Pancreas (tissue), 10 donors: ENCODE data around the gene NEMP2. TPM values are rescaled to one million over a fixed set of nuclear protein-coding genes. Genes with fewer than 3 reads are reported as not detected.

Experiments
- ATAC-seq, 4 donors: fragments of 200-7000 bp; cut with Tn5 transposase; one replicate each; pipeline versions ENCODE4 v1.8.0 to v1.9.1; 2020; ENCODE audit warnings: mild to moderate bottlenecking in 4 of 4, moderate library complexity in 4 of 4
- DNase-seq, 6 donors: peaks; one replicate each; pipeline ENCODE4 v3.0.0-alpha.2; 2020
- FAIRE-seq: peaks from 2 replicates; lab custom pipeline; 2012; peaks lifted over from hg19 to GRCh38; lab: Jason Lieb, UNC
- H3K27ac ChIP-seq, 4 donors: fragments of 200-600 bp; sonication (generic); 1 replicate in 3 of 4; 2 replicates in 1 of 4; pipeline versions ENCODE4 v1.5.0 to v1.8.0; 2020
- H3K27me3 ChIP-seq, 4 donors: fragments of 200-600 bp; one replicate each; pipeline ENCODE4 v1.8.0; 2021
- H3K36me3 ChIP-seq, 3 donors: fragments of 200-600 bp; sonication (generic) in 1 of 3; one replicate each; pipeline versions ENCODE4 v1.5.0 to v1.8.0; 2020 to 2021
- H3K4me1 ChIP-seq, 3 donors: fragments of 200-600 bp; one replicate each; pipeline ENCODE4 v1.8.0; 2021
- H3K4me3 ChIP-seq, 4 donors: fragments of 200-600 bp; sonication (generic) in 2 of 4; one replicate each; pipeline versions ENCODE4 v1.5.0 to v1.8.0; 2020 to 2021
- H3K9me3 ChIP-seq, 4 donors: fragments of 200-600 bp; one replicate each; pipeline ENCODE4 v1.8.0; 2021
- WGBS, 2 donors: extraction: QIAGEN DNeasy Blood & Tissue Kit; methylation state at CpG; one replicate each; pipeline ENCODE4 v1.1.7; 2013; 5-methylcytosine and 5-hydroxymethylcytosine counted together
- intact Hi-C, 3 donors: fragments of 100-400 bp; cut with DNase I; formaldehyde crosslinking; loops; one replicate each; pipeline versions ENCODE4 v1.11.1 to v1.14.2; 2022
- polyA plus RNA-seq, 2 donors: library from polyadenylated mRNA; stranded (reverse); fragments of 200-250 nt; gene quantifications; one replicate each; pipeline ENCODE4 v1.2.3, GENCODE V29; 2013
- total RNA-seq, 6 donors: library from RNA; stranded (reverse); fragmentation: NEBNext Ultra II Directional in 4 of 6; extraction: Animal tissue kit (Norgen Biotek cat#: 25700) in 4 of 6; gene quantifications; one replicate each; pipeline versions ENCODE4 v1.2.1 to v1.2.4, GENCODE V29; 2021 to 2023
- TF ChIP-seq, protein P1 (sequence below), 4 donors: fragments of 200-600 bp; sonication (generic) in 3 of 4; IDR thresholded peaks; one replicate each; pipeline versions ENCODE4 v1.5.0 to v1.8.0; 2021; ENCODE audit warnings: antibody characterized with exemption in 4 of 4
- donor health status: healthy with polysubstance abuse.
- donor health status: DM: no; HTN: no; CAD: no; lungs with moderate emphysema.
- donor health status: DM: no; HTN: no; CAD: no.
- donor health status: control.
- donor health status: control.
- donor health status: Bipolar disorder and iron deficiency.
- donor health status: DM: yes; HTN: yes; CAD: no.
- donor health status: DM: no; HTN: no; CAD: no.
- donor health status: DM: no; HTN: no; CAD: no.
- donor health status: DM: yes; HTN: yes; CAD: no.

NEMP2 gene
- total and polyA plus RNA-seq, 8 donors, result 0.42 to 3.1 (median 1.2) TPM

DNA sequence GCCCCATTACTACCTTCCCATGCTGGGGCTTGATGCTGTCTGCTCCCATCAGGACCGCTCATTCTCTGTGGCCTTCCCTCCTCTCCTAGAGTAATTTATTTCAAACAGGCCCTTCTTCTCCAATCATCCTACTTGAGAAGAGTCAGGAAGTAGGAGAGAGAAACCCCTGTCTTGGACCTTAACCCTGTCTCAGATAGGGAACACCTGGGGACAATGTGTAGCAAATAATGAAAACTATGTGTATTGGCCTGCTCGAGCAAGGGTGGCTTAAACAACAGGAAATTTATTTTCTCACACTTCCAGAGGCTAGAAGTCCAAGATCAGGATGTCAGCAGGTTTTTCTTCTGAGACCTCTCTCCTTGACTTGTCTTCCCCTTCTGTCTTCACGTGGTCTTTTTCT, 26.6 kb upstream of the NEMP2 start:
- H3K9me3 ChIP-seq, result no peaks in the 10 kb centered on the region
- intact Hi-C loops, result no loop called here
- TF ChIP-seq, protein P1, sequence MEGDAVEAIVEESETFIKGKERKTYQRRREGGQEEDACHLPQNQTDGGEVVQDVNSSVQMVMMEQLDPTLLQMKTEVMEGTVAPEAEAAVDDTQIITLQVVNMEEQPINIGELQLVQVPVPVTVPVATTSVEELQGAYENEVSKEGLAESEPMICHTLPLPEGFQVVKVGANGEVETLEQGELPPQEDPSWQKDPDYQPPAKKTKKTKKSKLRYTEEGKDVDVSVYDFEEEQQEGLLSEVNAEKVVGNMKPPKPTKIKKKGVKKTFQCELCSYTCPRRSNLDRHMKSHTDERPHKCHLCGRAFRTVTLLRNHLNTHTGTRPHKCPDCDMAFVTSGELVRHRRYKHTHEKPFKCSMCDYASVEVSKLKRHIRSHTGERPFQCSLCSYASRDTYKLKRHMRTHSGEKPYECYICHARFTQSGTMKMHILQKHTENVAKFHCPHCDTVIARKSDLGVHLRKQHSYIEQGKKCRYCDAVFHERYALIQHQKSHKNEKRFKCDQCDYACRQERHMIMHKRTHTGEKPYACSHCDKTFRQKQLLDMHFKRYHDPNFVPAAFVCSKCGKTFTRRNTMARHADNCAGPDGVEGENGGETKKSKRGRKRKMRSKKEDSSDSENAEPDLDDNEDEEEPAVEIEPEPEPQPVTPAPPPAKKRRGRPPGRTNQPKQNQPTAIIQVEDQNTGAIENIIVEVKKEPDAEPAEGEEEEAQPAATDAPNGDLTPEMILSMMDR (IDR thresholded peaks at IDR 0.05), result no peak
- H3K27ac ChIP-seq, result no peak overlapping the region
- no peaks in the 10 kb centered on the region for H3K27me3 ChIP-seq
- no peak overlapping the region for H3K4me3 ChIP-seq
- no peak for ATAC-seq
- 92 to 93% methylated on average over 3 of the region's 3 CpGs for WGBS, 2 donors
- H3K4me1 ChIP-seq, result no peaks in the 10 kb centered on the region
- DNase-seq, result no peak
- FAIRE-seq, result no peak
- no peaks in the 10 kb centered on the region for H3K36me3 ChIP-seq

DNA sequence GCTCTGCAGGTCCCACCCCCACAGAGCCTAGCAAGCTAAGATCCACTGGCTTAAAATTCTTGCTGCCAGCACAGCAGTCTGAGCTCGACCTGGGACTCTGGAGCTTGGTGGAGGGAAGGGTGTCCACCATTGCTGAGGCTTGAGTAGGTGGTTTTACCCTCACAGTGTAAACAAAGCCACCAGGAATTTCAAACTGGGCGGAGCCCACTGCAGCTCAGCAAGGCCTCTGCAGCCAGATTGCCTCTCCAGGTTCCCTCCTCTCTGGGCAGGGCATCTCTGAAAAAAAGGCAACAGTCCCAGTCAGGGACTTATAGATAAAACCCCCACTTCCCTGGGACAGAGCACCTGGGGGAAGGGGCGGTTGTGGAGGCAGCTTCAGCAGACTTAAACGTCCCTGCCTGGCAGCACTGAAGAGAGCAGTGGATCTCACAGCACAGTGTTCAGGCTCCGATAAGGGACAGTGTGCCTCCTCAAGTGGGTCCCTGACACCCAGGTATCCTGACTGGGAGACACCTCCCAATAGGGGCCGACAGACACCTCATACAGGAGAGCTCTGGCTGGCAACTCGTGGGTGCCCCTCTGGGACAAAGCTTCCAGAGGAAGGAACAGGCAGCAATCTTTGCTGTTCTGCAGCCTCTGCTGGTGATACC, 20.0 kb upstream of the NEMP2 start:
- no peak for DNase-seq
- TF ChIP-seq, protein P1 (IDR thresholded peaks at IDR 0.05), result no peak

DNA sequence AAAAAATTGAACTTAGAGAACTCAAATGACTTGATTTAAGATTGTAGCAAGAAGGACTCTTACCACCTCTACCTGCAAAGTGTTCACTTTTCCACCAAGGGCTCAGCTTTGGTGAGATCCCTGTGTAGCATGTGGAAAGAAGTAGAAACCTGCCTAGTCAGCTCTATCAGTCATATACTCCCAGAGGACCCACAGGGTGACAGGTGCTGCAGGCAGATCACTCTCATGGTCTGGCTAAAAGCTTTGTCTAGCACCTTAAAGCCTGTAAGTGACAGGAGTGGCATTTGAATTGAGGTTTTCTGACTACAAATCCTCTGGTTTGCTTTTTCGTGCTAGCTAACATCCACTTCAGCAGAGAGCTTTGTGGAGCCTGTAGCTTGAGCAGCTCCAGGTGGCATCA, 18.7 kb upstream of the NEMP2 start:
- H3K36me3 ChIP-seq, result no peaks in the 10 kb centered on the region
- H3K4me1 ChIP-seq, result no peaks in the 10 kb centered on the region
- no peaks in the 10 kb centered on the region for H3K27me3 ChIP-seq
- whole genome bisulfite sequencing, 2 donors, result 93% methylated on average over 1 of the region's 1 CpG
- ATAC-seq, result no peak
- no peak for DNase-seq
- intact Hi-C loops, result no loop called here
- no peaks in the 10 kb centered on the region for H3K9me3 ChIP-seq
- no peak overlapping the region for H3K4me3 ChIP-seq
- TF ChIP-seq, protein P1 (IDR thresholded peaks at IDR 0.05), result no peak
- FAIRE-seq, result no peak
- no peak overlapping the region for H3K27ac ChIP-seq

More for the DNA sequence above, 20.0 kb upstream of the NEMP2 start:
- 83 to 87% methylated on average over 7 of the region's 7 CpGs for WGBS, 2 donors
- Histone ChIP-seq H3K9me3 (no peaks in the 10 kb centered on the region), H3K4me1 (no peaks in the 10 kb centered on the region), H3K36me3 (no peaks in the 10 kb centered on the region), H3K27me3 (no peaks in the 10 kb centered on the region), H3K27ac (no peak overlapping the region), H3K4me3 (no peak overlapping the region)
- ATAC-seq (no peak), FAIRE-seq (no peak)
- intact Hi-C loops, result no loop called here

DNA sequence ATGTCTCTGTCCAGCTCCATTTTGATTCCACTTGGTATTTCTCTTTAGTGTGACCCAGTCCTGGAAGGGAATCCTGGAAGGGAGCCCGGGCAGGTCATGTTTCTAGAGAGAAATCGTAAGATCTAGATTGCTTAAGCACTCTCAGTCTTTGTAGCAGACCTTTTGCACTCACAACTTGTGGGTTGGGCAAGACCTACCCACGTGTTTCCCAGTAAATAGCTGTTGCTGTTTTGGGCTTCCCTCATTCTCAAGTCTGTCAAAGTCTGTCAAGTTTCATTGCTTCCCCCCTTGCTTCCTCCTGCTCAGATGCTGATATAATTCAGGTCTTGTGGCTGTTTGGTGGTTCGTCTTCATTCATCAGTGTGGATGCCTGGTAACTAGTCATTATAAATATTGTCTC, 17.4 kb upstream of the NEMP2 start:
- DNase-seq (no peak), FAIRE-seq (no peak), ATAC-seq (no peak)
- TF ChIP-seq, protein P1 (IDR thresholded peaks at IDR 0.05), result no peak
- H3K4me1 ChIP-seq, result no peaks in the 10 kb centered on the region
- no peak overlapping the region for H3K27ac ChIP-seq
- H3K9me3 ChIP-seq, result no peaks in the 10 kb centered on the region
- no peaks in the 10 kb centered on the region for H3K27me3 ChIP-seq
- no peaks in the 10 kb centered on the region for H3K36me3 ChIP-seq
- H3K4me3 ChIP-seq, result no peak overlapping the region
- 85 to 94% methylated on average over 4 of the region's 4 CpGs for WGBS, 2 donors
- intact Hi-C loops, result no loop called here

DNA sequence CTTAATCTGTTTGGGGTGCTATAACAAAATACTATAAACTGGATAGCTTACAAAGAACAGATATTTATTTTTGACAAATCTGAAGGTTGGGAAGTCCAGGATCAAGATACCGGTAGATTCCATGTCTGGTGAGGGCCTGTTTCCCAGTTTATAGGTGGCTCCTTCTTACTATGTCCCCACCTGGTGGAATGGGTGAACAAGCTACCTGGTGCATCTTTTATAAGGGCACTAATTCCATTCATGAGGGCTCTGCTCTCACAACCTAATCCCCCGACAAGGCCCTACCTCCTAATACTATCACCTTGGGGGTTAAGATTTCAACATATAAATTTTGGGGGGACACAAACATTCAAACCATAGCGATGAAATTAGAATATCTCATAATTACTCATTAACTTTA, 15.6 kb upstream of the NEMP2 start:
- intact Hi-C loops, result no loop called here
- Histone ChIP-seq H3K36me3 (no peaks in the 10 kb centered on the region), H3K4me1 (no peaks in the 10 kb centered on the region), H3K27me3 (no peaks in the 10 kb centered on the region), H3K27ac (no peak overlapping the region), H3K4me3 (no peak overlapping the region), H3K9me3 (no peaks in the 10 kb centered on the region)
- no peak for DNase-seq
- FAIRE-seq, result no peak
- WGBS, 2 donors, result 95 to 97% methylated on average over 3 of the region's 3 CpGs
- TF ChIP-seq, protein P1 (IDR thresholded peaks at IDR 0.05), result no peak
- no peak for ATAC-seq
